SK-N-SH (cell line): Measurements from ENCODE around the gene OR13G1.

Source experiments
- CHD2 ChIP-seq: fragments of 150-350 bp; IDR thresholded peaks from 2 replicates; pipeline ENCODE4 v1.6.1; 2018; ENCODE audit warnings: low read length; ENCODE audit not compliant: partially characterized antibody
- CTCF ChIP-seq: fragments of 200-600 bp; sonication (generic); IDR thresholded peaks from 2 replicates; pipeline ENCODE4 v1.6.1; 2017; ENCODE audit warnings: antibody characterized with exemption, mild to moderate bottlenecking, moderate library complexity
- EZH2phosphoT487 ChIP-seq: fragments of 200-600 bp; sonication (generic); IDR thresholded peaks from 2 replicates; pipeline ENCODE4 v1.6.1; 2017; ENCODE audit warnings: low read depth, mixed run types, mild to moderate bottlenecking, antibody characterized with exemption, moderate library complexity, borderline replicate concordance
- GABPA ChIP-seq: IDR thresholded peaks from 2 replicates; pipeline ENCODE4 v1.4.0; 2012; ENCODE audit warnings: low read depth, mild to moderate bottlenecking
- JUND ChIP-seq: IDR thresholded peaks from 2 replicates; pipeline ENCODE4 v1.4.0; 2012
- POLR2AphosphoS5 ChIP-seq: IDR thresholded peaks from 2 replicates; pipeline ENCODE4 v1.6.1; 2012; ENCODE audit warnings: low read depth, low read length
- RAD21 ChIP-seq: IDR thresholded peaks from 2 replicates; pipeline ENCODE4 v1.6.1; 2012; ENCODE audit warnings: mild to moderate bottlenecking, low read length
- TCF12 ChIP-seq: IDR thresholded peaks from 2 replicates; pipeline ENCODE4 v1.4.0; 2012
- TEAD4 ChIP-seq: IDR thresholded peaks from 2 replicates; pipeline ENCODE4 v1.4.0; 2012; ENCODE audit warnings: mild to moderate bottlenecking, borderline replicate concordance; ENCODE audit not compliant: insufficient read depth
- YY1 ChIP-seq: IDR thresholded peaks from 2 replicates; pipeline ENCODE4 v1.4.0; 2012; ENCODE audit warnings: low read depth, mild to moderate bottlenecking

DNA sequence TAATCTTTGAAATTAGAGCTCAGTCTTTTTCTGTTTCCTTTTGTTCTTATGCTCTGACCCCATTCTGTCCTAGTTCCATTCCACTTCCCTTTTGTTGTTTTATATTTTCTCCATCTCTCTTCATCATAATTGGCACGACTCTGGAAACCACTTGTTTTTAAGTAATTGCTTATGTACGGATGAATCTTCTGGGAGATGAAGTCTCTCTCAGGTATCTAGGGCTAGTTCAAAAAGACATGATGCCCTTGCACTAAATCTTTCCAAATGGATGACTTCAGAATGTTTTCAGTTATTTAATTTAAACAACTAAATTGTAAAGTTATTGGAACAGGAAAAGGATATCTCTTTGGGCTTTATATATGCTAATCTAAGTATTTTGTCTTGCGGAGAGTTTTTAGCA is 37.0 kb upstream of the OR13G1 start, which contains the start of gene OR6F1:
- no peak for TF ChIP-seq CTCF
- TF ChIP-seq RAD21, result no peak
- no peak for TF ChIP-seq YY1
- TF ChIP-seq JUND, result no peak
- TF ChIP-seq TEAD4, result no peak
- no peak for TF ChIP-seq TCF12
- no peak for TF ChIP-seq CHD2
- TF ChIP-seq GABPA, result no peak
- no peak for TF ChIP-seq EZH2phosphoT487
- TF ChIP-seq POLR2AphosphoS5, result no peak
